ENCODE measurements around the gene NPHP4.

Gene NPHP4

DNA sequence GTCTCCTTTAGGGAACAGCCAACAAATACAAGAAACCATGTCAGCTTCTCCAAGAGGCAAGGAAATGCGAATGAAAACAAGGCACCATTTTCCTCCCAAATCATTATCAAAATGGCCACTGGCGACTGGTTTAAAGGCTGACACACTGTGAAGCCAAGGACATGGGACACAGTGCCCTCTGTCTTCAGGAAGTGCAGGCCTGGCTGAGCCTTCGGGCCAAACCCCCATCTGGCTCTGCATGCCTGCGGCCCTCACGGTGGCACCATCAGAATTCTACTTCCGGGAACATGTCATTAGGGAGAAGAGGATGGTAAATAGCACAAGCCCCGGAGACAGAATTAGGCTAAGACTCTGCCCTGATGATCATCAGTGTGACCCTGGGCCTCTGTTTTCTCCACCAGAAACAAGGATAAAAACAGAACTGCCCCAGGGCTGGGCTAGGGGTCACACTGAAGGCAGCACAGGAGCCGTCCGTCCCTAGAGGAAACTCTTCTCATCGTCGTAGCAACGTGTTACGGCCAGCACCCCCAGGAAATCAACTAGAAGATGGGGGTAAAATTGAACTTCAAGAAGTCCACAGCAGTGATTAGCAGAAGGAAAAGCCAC, 103.5 kb downstream of the NPHP4 start:
- DNase-seq, result no peak

DNA sequence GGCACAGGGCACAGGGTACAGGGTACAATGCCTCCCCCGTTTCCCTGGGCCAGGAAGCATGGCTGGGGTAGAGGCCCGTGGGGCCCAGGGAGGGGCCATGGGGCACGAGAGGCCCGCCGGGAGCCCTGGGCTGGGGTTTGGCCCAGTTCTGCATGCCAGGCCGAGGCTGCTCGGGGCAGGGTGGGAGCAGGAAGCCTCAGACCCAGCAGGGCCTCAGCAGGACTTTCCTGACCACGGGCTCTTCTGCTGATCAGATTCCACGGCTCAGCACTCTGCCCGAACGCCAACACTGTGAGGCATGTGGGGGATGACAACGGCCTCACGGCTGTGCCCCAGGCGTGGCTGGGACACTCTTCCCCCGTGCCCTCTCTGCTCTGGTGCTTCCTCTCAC, 104.3 kb downstream of the NPHP4 start:
- no peak for DNase-seq

DNA sequence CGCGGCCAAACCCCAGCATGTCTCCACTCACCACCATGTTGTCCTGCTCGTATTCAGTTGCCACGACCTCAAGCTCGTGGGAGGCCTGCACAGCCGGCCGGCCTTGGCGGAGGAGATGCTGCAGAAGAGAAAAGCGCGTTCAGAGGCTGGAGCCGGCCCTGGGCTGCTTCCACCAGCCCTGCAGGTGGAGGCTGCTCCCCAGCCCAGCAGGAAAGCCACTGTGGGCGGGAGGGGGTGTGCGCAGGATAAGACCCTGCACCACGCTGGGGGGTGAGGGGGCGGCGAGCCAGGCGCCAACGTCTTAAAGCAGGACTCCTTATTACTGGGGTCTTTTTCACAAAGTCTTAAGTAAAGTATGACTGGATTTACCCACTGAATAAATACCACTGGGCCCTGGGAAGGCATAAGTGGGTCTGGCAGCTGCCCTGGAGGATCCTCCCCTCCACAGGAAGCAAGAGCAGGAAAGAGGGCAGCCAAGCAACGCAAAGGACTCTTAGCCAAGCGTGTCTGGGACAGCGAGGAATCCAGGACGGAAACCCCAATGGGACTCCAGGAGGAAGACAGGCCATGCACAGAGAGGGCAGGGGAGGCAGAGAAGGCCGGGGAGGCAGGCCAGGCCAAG, 104.8 kb downstream of the NPHP4 start:
- DNase-seq, result no peak

DNA sequence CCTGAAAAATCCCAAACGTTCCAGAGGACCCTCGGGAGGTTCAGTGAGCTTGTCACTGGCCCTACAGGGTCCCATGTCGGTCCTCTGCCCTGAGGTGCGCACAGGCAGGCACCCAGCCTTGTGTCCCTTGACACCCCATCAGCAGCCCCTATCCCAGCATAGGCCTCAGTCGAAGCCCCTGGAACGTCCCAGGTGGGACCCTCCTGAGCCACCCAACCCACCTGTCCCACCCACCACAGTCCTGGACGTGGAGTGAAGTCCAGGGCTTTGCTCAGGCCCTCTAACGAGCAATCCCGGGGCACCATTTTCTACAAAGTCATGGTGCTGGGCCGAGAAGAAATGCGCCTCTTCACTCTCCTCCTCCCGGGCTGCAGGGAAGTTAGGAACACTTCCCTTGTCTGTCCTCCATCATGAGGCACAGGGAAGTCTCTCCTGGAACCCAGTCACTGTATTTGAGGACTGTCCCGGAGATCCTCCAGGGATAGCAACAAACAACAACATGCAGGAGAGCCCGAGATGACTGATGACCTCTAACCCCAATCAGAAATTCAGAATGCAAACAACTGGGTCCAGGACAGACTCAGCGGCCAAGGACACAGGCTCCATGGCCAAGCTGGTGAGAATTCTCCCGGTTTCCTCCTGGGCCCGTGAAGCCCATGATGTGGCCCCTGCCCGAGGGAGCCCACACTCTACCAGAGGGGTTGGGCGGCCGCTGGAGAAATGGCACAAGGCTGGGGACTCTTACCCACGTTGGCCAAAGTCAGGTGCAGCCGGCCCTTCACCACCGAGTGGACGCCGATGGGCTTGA, 105.5 kb downstream of the NPHP4 start:
- no peak for DNase-seq

DNA sequence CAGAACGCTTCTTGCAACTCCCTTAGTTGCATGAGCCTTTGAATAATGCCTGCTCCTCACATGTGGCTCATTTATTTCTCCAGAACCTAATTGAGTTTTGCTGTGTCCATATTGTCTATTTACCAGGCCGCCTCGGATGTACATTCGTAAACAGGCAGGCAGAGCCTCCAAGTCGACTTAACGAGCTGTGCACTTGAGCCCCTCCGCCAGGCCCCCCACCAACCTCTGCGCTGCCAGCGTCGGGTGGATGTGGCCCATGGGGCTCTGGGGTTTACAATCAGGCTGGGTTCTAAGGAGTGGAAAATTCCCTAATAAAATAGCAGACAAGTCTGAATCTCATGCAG, 106.1 kb downstream of the NPHP4 start:
- DNase-seq, result no peak

DNA sequence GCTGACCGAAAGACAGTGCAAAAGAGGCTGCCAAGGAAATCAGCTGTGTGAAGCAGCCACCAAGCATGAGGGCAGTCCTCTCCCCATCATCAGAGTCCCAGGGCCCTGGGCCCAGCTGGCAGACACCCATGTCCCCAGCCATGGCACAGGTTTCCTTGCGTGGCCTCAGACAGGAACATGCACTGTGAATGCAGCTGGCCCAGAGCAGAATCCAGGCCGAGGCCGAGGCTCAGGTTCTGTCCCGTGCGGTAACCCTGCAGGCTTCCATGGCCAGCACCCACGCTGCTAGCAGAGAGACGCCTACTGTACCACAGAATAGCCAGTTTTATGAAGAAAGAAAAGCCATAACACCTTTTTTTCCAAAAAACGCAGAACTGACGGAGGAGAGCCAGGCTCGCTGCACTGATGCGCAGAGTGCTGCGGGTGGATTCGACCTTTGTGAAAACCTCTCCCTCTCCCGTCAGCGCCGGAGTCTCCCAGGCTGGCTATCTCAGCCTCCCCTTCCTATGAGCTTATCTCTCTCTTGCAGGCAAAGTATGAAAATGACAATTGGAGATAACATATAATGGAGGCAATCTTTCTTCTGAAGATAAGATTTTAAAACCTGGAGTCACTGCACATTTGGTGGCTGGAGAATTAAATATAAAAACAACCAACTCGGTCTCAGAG, 106.6 kb downstream of the NPHP4 start:
- no peak for DNase-seq

DNA sequence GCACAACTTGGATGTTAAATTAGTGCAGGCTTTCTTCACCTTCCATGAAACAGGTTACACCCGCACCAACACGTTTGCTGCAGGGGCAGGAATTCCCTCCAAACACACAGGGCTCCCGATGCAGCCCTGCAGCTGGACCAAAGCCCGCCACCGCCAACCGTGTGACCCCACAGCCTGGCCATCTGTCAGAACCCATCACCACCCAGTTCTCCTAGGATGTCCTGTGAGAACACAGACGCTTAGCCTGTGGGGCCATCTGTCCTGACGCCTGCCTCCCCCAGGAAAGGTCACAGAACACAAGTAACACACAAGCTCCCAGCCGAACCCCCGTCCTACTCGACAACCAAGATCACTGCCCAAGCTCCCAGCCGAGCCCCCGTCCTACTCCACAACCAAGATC, 108.1 kb downstream of the NPHP4 start:
- DNase-seq, result no peak

DNA sequence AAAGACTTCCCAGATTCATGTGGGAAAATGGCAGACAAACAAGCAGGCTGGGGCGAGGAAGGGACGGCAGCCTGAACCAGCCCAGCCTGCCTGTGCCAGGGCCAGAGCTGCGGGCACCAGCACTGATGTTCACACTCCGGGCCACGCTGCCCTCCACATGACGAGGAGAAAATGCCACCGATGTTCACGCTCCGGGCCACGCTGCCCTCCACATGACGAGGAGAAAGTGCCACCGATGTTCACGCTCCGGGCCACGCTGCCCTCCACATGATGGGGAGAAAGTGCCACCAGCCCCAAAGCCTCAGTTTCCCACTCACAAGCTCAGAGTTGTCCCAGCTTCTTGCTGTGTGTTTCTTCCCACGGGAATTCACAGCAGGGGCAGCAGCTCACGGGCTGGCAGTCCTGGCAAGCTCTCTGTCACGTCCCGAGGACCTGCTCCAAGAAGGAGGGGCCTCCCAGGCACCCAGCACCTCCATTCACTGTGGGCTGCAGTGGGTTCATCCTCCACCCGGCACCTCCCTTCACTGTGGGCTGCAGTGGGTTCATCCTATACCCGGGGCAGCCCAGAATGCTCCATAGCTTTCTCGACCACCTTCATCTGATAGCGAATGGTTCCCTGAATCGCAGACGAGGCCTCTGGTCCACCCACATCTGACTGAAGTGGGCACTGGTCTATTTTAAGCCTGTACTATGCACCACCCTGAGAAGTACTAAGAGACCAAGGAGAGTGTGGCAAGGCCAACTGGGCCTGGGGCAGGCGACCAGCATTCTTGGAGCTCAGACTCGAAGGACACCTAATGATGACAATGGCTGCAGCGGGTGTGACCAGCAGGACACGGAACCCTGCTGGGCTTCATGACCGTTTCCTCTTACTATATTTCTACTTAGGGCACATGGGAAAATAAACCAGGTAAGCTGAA, 108.8 kb downstream of the NPHP4 start:
- DNase-seq, result no peak

DNA sequence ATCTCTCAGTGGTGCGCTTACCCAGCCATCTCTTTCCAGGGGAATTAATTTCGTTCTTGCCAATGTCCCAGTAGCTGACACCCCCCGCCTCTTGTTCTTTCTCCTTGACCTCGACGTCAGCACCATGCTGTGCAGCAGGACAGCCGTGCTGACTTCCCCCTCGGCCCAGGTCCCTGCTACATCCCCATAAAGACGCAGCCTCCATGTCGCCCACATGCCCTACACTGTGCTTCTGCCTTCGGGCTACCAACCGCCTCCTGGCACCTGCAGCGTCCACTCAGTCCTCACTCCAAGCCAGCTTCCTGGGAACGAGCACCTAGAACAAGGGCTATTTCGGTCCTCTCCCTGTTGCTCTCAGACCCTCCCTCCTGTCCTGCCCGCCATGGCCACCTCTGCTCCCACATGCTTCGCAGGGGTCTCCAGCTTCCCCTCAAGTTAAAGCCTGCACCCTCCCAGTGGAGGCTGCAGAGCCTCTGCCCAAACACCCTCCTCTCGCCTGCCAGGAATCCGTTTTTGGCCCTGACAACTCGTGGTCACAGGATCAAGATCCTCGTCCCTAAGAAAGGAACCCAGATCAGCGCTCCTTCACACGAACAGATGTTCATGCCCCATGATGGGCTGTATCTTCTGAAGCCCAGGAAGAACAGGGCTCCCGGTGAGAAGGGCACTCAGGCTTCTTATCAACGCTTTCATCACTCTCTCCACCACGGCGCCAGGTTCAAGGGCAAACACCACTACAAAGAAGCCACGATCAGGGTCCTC, 109.7 kb downstream of the NPHP4 start:
- no peak for DNase-seq

DNA sequence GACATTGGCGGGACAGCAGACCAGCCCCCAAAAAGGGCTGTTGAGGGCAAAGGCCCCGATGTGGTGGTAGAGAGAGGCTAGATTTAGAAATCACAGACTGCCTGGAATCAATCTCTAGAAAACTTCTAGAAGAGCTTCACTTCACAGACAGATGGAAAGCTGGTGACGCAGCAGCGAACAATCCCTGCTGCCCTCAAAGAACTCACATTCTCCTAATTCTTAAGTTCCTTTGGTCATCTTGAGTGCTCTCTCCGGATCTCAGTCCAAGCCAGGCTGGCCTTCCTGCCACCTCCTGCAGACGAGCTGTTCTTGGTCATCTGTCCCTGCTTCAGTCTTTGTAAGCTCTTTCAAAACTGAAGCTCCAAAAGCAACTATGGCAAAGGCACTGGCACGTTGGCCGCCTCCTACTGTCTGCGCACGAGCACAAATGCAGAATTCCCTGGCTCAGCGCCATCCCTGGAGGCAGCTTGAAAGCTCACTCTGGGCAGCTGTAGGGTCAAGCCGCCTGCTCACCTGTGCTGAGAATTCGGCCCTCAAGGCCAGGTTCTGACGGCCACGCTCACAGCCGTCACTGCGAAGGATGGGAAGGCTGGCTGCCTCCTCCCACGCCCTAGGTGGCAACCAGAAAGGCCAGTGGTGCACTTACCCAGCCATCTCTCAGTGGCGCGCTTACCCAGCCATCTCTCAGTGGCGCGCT, 110.6 kb downstream of the NPHP4 start:
- no peak for DNase-seq

DNA sequence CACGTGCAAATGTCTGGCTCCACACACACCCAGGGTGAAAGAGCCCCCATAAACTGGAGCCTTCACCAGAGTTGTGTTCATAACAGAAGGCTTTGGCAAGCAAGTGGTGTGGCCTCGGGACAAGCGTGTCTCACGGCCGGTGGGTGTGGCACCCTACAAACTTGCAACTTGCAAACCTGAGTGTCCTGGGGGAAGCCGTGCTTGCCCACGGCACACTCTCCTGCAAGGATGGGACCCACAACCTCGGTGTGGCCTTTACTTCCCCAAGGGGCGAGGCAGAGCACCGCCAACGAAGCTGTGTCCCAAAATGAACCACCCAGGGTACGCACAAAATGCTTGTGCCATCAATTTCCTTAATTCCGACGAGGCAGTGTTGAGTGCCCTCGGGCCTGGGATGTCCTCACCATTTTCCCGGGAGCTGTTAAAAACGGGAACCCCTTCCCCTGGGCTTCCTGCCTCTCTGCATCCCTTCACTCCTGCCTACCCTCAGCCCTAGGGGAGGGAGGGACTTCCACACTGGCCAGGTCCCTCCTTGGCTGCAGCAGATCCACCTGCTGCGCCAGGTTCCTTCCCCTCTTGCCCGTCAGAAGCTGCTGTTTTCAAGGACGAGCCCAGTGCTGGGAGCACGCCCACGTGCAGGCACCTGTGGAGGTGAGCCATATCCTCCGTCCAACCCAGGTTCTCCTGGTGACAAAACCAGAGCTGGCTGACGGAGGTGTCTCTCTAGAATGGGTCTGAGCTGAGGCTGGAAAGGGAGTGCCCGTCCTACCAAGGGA, 111.4 kb downstream of the NPHP4 start:
- DNase-seq, result no peak

DNA sequence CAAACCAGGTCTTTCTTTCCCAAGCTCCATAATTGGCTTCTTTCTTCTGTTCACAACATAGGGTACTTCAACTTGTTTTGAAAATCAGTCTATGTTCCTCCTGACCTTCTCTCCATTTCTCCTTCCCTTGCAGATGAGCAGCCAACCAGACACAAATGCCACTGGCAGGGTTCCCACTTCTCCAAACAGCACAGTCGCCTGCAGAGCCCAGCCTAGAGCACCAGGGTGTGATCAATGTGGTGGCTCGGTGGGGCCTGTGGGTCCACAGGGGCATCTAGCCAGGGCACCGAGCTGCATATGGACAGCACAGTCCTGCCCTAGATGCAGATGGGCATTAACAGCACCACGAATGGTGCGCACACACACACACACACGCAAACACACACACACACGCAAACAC, 112.8 kb downstream of the NPHP4 start:
- peak; percentile 24 for DNase-seq

DNA sequence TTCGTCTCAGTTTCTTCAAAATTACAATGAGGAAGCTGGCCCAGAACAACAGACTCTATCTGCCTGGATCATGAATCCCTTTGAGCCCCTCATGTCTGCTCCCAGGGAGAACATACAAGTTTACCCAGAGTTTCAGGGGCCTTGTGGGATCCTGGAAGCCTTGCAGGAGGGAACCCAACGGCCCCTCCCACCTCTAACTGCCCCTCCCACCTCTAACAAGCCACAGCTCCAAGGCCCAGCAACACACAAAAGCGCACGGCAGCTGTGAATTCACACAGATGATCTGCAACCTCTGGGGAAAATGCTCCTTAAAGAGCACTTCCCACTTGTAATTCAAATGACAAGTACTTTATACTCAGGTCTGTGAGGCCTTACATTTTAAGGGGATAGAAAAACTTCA, 113.3 kb downstream of the NPHP4 start:
- peak; percentile 22 for DNase-seq

DNA sequence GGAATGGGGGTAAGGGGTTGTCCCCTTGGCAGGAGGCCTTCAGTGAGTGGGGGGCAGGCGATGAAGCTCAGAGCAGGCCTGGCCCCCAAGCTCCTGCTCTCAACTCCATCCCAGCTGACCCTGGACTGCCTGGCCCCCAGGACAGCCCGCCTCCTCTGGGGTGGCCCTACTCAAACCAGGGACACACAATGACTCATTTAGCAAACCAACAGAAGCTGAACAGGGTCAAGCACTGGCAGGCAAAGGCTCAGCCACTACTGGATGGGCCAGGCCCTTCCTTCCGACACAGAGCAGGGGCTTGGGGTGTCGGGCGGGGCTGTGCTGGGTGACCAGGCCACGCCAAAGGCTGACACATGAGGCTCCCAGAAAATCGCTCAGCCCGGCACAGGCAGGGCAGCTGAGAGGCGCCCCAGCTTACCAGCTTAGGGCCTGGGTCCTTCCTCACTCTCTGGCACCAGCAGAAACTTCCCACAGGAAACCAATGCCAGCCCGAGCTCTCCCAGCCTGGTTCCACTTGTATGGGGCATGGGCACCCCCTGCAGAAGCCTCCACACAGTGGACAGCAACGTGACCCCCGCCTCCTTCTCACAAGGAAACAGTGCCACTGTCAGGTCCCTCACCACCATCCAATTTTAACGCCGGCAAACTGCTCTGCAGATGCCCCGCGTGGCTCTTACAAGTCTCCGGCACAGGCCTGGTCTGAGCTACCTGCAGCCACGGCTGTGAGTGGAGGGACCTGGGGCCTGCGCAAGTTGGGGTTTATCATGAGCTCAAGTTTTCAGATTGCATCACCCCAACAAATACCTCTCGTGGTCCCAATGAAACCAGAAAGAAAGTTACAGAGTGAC, 114.3 kb downstream of the NPHP4 start:
- DNase-seq, result no peak

DNA sequence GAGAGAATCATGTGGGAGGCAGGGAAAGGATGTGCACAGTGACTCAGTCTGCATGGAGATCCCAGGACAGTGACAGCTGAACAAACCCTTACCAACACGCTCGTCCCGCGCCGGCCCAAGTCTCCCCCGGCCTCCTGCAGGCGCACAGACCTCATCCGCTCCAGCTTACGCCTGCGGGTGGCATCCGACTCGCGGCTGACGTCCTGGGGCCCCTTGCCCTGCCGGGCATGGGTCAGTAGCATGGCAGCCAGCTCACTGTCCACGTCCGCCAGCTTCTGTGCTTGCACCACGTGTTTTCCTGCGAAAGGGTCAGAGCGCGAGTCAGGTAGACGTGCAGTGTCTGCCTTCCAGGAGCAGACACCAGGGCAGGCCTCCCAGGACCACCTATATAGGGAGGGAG, 115.2 kb downstream of the NPHP4 start:
- no peak for DNase-seq

DNA sequence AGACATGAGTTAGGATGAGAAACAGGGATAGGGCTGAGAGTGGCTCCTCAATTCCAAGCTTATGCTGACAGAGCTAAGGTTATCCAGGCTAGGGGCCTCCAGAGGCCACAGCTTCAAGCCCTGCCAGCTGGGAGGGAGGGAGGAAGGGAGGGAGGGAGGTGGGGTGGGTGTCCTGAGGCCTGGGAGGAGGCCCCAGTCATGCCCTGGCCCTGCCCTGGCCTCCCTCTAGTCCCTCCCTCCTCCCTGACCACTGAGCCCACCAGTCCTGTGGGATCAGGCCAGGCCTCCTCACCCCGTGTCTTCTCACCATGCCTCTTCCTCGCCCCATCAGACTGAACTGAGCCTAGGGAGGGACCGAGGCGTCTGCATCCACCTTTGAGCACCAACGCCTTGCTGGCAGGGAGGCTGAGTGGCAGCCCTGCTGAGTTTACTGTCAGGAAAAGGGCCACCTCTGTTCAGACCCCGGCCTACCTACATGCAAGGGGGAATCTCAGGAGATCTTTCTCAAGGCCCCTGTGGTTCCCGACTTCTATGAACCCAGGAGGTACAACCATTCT, 116.1 kb downstream of the NPHP4 start:
- DNase-seq, result no peak

DNA sequence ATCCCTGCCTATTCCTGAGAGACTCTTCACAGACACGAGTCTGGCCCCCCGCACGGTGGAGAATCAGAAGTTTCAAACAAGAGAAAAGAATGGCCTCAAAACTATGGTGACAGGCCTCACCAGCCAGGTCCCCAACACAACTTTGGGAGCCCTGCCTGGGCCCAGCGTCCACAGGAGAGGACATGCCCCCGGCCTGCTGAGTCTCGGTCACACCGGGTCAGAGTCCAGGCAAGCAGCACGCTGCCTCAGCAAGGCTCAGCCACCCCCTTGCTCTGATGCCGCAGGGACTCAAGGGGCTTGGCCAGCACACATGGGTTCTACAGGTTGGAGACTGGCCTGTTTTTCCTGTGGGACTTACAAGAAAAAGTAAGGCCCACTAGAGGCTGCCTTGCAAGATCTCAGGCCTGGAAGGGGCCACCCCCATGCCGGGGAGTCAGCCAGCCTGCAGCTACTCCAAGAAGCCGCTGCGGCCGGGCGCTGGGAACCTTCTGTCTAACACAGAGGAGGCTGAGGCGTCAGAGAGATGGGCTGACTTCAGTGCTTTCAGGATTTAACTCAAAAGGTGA, 116.8 kb downstream of the NPHP4 start:
- DNase-seq, result no peak

DNA sequence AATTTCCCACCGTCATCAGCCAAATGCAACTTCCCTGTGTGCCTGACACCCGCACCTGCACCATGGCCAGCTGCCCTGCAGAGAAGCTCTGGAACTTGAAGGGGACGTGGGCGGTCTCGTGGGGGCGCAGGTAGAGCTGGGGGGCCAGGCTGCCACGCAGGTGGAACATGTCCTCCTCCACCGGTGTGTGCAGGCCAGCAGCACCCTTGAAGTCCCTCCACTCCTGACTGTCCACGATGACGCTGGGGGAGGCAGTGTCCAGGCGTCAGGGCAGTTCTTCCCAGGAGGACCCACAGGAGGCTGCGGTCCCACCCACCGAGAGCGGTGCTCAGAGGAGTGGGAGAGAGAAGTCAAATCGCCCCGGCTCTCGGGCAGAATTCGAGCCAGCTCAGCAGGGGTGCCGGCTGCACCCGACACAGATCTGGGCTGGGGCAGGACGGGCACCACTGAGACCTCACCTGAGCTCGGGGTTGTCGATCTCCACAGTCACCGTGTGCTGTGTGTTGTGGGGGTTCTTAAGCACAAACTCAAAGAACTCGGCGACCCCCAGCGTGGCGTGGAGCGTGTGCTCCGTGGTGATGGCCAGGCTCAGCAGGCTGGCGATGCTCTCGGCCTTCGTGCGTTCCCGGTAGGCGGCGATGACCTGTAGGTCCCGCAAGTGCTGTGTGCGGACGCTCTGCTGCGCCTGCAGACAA, 117.7 kb downstream of the NPHP4 start:
- no peak for DNase-seq

All from NCI-H2171 treated with DMSO at 0.1 percent for 48 hours (cell line).